GM06990 (cell line): ENCODE results near the gene FMN1.

Experiments
- DNase-seq: peaks from one replicate; pipeline ENCODE4 v3.0.0-alpha.2; 2011; ENCODE audit not compliant: insufficient read length; ENCODE audit errors: extremely low read depth
- H3K27me3 ChIP-seq: replicated peaks from 2 replicates; pipeline ENCODE4 v1.6.0; 2011; ENCODE audit warnings: low read length; ENCODE audit not compliant: control insufficient read depth, insufficient read depth
- H3K36me3 ChIP-seq: 2 replicates; pipeline ENCODE4 v1.5.1; 2011; ENCODE audit warnings: low read length; ENCODE audit not compliant: control insufficient read depth, insufficient read depth
- H3K4me3 ChIP-seq: replicated peaks from 2 replicates; pipeline ENCODE4 v1.5.1; 2011; ENCODE audit warnings: low read depth, mild to moderate bottlenecking, control low read depth, low read length
- CTCF ChIP-seq: IDR thresholded peaks from 2 replicates; pipeline ENCODE4 v1.5.1; 2011; ENCODE audit warnings: low read length, control low read depth, mild to moderate bottlenecking, inconsistent platforms; ENCODE audit not compliant: insufficient read depth, poor library complexity, severe bottlenecking

FMN1 gene

GRCh38 chr15:32790352-32790999 is 404.0 kb downstream of the FMN1 start:
- DNase-seq: no peak
- no peaks in the 10 kb centered on the region for H3K36me3 ChIP-seq
- no peak overlapping the region for H3K4me3 ChIP-seq
- TF ChIP-seq CTCF: no peak
- no peaks in the 10 kb centered on the region for H3K27me3 ChIP-seq

GRCh38 chr15:32787949-32788348 is 406.6 kb downstream of the FMN1 start:
- no peaks in the 10 kb centered on the region for H3K27me3 ChIP-seq
- no peak for DNase-seq
- TF ChIP-seq CTCF: no peak
- no peak overlapping the region for H3K4me3 ChIP-seq
- no peaks in the 10 kb centered on the region for H3K36me3 ChIP-seq

- Histone ChIP-seq H3K27me3 (no peaks in the 10 kb centered on the region), H3K36me3 (no peaks in the 10 kb centered on the region), H3K4me3 (no peak overlapping the region)
- no peak for DNase-seq
- no peak for TF ChIP-seq CTCF
These were observed 407.6 kb downstream of the FMN1 start for GRCh38 chr15:32786906-32787305.

- Histone ChIP-seq H3K27me3 (no peaks in the 10 kb centered on the region), H3K36me3 (no peaks in the 10 kb centered on the region), H3K4me3 (no peak overlapping the region)
- no peak for DNase-seq
- no peak for TF ChIP-seq CTCF
These were observed 409.9 kb downstream of the FMN1 start for GRCh38 chr15:32784581-32784980.

- Histone ChIP-seq H3K4me3 (no peak overlapping the region), H3K27me3 (no peaks in the 10 kb centered on the region), H3K36me3 (no peaks in the 10 kb centered on the region)
- TF ChIP-seq CTCF: no peak
- DNase-seq: no peak
These were observed 412.7 kb downstream of the FMN1 start for GRCh38 chr15:32781781-32782180.

GRCh38 chr15:32778391-32779176 is 415.9 kb downstream of the FMN1 start:
- no peak for TF ChIP-seq CTCF
- no peak for DNase-seq
- H3K4me3 ChIP-seq: no peak overlapping the region
- H3K27me3 ChIP-seq: no peaks in the 10 kb centered on the region
- no peaks in the 10 kb centered on the region for H3K36me3 ChIP-seq
